ENCODE data around the gene SLC7A6.
A peak's percentile ranks its signal among the peaks of the same experiment; 100 is the strongest.

SLC7A6 gene

GRCh38 chr16:68310774-68311511 is 46.6 kb downstream of the SLC7A6 start, which contains the start of the genes PRMT7 and SLC7A6OS:
TSS of gene PRMT7 (plus strand) at chr16:68311019. CDS start at chr16:68315980, 4,961 bp downstream.
TSS of gene SLC7A6OS (minus strand) at chr16:68310946. CDS start at chr16:68310926, 20 bp downstream.
- peak; percentile 94 for DNase-seq

- no peak for DNase-seq
Observed at GRCh38 chr16:68313116-68313515, 48.8 kb downstream of the SLC7A6 start.

DNA sequence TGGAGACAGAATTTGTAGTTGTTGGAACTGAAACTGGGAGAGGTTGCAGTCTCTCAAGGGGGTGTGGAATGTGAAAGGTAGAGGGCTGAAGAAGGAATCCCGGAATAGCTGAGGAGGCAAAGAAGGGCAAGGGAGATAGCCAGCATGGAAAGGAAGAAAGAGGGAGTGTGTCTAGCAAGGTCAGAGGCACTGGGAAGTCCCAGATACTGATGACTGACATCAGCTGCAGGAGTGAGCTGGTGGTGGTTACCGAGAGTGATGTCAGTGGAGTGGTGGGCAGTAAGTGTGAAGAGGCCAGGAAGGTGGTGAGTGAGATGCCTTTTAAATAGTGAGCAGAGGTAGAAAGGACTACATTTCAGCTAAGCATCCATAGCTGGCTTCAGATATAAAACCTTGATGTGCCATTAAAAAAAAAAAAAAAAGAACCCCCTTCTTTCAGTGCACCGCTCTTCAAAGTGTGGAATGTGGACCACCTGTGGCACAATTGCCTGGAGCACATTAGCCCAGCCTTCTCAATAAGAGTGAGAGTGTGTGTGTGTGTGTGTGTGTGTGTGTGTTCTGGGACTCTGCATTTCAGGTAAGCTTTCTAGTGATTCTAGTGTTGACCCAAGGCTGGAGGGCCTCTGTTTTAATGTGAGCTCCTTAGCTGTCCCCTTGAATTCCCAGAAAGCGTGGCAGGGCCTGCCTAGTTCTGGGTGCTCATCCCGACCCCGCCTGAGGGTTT is 55.0 kb downstream of the SLC7A6 start:
- no peak for DNase-seq

DNA sequence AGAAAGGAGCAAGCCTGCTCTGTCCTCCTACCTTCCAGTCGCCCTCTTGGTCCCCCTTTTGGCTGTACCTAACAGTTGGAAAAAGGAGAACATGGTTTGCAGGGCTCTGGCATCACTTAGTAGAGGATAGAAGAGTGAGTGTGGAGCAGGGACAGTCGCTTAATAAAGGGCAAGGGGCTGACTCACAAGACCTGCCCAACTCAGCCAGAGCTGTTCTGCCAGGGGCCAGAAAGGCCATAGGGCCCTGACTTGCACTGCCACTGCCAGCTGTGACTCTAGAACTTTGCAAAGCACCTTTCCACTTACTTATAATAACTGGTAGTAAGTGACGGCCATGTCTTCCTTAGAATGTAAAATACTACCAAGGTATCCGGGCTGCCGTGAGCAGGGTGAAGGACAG is 60.0 kb downstream of the SLC7A6 start:
- no peak for DNase-seq

DNA sequence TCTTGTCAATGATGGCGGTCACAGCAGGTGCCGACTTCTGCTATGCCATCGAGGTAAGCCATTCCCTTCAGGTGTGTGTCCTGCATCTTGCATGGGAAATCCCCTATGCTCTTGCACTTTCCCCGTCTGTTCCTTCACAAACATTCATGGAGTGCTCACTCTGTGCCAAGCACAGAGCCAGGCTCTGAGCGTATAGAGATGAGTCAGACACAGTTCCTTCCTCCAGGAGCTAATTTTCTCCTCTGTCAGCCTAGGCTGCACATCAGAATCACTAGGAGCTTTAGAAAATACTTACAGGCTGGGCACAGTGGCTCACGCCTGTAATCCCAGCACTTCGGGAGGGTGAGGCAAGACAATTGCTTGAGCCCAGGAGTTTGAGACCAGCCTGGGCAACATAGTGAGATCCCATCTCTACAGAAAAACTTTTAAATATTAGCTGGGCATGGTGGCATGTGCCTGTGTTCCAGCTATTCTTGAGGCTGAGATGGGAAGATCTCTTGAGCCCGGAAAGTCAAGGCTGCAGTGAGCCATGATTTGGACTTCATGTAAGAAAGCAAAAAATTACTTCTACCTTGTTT is 60.5 kb downstream of the SLC7A6 start:
- DNase-seq, result no peak

DNA sequence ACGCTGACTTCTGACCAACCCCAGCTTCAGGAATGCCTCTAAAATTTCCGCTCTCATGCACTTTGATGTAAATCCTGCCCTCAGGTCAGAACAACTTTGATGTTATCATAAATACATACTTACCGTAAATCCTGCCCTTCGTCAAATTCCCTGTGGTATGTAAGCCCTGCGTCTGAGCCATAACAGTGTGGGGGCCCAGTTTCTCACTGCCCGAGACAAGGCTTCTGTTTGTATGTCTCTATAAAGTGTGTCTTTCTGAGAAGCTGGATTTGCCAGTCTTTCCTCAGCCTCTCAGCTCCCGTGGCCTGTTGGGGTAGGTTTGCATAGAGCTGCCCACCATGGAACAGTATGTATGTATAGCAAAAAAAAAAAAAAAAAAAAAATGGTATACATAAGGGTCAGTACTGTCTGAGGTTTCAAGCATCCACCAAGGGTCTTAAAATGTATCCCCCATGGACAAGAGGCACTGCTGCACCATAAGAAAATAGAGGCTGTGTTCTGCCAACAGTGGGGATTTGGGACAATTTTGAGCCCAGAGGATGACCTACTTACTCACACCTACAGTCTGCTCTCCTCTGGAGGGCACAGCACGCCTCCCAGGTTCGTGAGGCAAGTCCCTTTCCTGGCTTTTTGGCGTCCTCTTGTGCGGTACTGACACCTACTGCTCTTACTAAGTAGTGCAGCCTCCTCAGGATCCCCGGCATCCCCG is 64.0 kb downstream of the SLC7A6 start:
- peak; percentile 78 for DNase-seq

GRCh38 chr16:68328860-68329390 is 64.6 kb downstream of the SLC7A6 start:
- no peak for DNase-seq

DNA sequence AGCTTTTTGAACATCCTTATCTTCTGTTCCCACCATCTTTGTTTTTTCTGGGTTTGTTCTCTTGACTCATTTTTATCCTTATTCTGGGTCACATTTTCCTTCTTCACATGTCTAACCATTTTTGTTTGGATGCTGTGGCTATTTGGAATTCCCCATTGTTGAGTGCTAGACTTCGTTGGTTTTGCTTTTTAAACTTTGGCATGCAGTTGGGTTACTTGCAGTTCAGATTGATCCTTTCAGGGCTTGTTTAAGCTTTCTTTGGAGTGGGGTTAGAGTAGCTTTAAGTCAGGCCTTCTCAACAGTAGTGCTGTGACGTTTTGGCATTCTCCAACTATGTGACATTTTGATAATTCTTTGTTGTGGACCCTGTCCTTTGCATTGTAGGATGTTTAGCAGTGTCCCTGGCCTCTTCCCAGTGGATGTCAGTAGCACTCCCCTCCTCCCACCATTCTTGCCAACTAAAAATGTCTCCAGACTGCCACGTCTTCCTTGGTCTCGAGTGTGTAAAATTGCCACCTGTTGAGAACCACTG is 67.6 kb downstream of the SLC7A6 start:
- no peak for DNase-seq

DNA sequence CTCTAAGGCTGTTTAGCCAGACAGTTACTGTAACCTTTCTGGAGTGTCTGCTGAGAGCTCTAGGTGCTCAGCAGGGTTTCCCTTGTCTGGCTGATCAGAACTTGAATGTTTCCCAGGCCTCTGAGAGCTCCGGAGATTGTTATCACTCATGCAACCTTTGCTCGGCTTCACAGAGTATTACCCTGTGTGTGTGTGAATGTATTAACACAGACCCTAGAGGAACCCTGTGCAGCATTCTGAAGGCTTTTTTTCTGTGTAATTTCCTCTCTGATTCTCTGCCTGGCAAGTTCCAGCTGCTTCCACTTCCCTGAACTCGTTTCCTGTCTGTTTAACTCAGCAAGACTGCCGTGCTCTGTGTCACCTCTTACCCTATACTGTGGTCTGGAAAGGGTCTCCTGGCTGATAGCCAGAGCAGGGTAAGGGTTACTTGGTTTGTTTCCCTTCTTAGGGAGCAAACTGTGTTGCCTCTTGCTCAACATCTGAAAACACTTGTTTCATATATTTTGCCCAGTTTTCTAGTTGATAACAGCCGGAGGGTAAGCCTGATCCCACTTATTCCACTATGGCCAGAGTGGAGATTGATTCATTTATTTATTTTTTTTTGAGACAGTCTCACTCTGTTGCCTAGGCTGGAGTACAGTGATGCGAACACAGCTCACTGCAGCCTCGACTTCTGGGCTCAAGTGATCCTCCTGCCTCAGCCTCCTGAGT is 68.2 kb downstream of the SLC7A6 start:
- DNase-seq, result peak; percentile 72

GRCh38 chr16:68335175-68335574 is 70.8 kb downstream of the SLC7A6 start:
- DNase-seq, result no peak

DNA sequence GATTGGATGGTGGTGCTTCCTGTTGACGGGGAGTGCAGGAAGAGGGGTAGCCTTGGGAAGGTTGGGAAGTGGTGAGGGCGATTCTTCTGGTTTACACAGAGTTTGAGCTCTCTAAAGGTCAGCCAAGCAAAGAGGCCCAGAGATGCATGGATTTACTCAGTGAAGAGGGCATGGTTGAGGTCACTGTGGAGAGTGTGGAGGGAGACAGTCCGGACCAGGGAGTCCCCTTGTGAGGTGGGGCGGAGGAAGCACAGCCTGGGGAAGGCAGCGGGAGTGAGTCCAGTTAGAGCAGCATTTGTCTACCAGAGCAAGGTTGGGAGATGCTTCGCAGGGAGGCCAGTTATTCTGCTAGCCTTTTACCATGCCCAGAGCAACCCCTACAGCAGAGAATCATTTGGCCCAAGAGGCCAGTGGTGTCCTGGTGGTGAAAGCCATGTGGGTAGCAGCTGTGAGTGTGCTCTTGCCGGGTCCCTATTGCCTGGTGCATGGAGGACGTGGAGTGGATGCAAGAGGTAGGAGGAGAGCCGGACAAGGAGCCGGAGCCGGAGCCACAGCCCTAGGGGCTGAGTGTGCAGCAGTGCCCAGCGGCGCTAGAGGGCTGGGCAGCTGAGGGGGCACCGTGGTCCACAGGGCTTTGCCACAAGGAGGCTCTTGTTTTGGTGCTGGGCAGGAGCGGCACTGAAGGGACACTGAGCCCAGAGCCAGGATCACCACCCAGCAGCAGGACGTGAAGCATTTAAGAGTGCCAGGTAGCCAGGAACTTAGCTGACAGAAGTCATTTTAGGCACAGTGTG is 74.2 kb downstream of the SLC7A6 start:
- DNase-seq, result no peak

DNA sequence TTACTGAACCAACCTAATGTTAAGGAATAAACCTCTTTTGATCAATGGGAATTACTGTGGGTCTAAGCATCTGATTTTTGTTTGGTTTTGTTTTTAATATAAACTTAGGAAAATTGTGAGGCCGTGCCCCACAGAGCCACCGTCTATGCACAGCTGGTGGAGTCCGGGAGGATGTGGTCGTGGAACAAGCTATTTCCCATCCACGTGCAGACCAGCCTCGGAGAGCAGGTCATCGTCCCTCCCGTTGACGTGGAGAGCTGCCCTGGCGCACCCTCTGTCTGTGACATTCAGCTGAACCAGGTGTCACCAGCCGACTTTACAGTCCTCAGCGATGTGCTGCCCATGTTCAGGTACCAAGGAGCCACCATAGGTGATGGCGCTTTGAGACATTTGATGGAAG is 74.9 kb downstream of the SLC7A6 start:
- DNase-seq, result no peak

- no peak for DNase-seq
Observed at GRCh38 chr16:68342620-68343019, 78.3 kb downstream of the SLC7A6 start.

DNA sequence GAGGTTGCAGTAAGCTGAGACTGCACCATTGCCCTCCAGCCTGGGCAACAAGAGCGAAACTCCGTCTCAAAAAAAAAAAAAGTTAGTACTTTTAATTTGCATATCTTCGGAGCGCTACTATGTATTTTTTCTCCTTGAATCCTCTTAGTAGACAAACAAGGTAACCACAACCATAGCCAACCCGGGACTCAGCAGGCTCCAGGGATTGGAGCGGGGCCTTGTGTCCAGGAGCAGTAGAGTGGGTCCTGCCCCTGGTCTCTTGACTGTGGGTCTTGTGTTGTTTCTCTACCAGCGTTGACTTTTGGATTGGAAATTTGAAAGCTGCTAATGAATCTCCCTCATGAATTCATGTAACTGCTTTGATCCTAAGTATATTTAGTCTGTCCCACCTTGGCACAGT is 78.8 kb downstream of the SLC7A6 start:
- no peak for DNase-seq

DNA sequence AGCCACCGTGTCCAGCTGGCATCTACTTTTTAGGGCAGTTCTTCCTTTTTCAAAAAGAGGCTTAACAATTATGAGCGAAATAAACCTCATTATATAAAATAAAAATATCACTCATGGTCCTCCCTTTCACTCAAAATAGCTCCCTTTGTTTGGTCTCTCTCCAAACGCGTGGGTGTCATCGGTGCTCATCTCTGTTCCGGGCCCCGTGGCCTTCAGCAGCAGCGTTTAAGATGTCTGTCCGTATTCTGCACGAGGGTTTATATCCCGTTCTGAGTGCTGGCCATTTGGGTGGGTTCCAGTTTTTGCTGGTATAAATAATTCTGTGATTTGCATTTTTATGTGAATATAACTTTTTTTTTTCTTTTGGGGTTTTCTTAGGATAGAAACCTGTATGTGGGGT is 79.9 kb downstream of the SLC7A6 start:
- DNase-seq, result no peak

DNA sequence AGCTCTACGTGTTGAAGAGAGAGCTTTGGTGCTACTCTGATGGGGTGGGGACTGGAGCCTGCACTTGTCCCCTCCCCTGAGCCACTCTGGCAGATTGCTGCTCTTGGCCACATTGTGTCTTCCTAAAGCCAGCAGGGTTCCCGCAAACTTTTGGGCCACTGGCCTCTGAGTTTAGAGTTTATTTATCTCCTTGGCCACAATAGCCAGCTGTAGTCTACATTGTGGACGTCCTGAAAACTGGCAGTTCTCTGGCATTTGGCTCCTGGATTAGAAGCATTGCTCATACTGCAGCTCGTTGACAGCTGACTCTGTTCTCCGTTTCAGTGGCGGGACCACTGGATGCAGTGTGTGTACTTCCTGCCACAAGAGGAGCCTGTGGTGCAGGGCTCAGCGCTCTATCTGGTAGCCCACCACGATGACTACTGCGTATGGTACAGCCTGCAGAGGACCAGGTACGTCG is 81.1 kb downstream of the SLC7A6 start:
- no peak for DNase-seq

- no peak for DNase-seq
Observed at GRCh38 chr16:68345958-68346635, 81.8 kb downstream of the SLC7A6 start.

DNA sequence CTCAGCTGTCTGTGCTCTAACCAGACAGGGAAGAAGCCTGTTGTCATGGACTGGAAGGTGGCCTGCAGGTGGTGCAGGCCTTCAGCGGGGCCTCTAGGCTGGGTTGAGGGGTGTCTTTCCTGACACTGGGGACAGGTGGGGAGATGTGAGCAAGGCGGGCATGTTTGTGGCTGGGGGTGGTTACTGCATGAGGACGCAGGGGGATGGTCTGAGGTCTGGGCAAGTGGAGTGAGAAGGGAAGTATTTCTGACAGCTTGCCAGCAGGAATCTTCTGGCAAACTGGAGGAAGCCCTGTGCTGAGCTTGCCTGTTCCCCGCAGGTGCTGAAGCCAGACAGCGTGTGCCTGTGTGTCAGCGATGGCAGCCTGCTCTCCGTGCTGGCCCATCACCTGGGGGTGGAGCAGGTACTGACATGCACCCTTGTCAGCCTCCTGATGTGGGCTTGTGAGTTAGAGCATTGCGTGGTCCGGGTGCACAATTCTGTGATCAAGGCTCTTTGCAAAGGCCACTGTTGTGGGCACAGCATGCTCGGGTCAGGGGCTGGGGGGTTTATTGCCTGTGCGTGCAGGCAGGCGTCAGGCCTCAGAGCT is 82.7 kb downstream of the SLC7A6 start:
- no peak for DNase-seq

DNA sequence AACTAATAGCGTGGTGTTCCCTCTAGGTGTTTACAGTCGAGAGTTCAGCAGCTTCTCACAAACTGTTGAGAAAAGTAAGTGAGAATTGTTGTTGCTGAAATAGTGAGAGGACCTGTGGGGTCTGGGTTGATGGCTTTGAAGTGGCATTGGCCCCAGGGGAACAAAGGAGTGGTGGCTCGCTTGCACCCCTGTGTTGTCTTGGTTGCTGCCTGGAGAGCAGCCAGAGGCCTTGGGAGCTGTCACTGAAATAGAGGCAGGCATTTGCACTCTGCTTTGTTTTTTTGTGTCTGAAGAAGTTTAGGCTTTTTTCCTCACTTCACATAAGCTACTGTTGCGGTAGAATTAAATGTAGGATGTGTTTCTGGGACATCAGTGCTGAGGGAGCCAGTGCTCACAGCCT is 83.3 kb downstream of the SLC7A6 start:
- no peak for DNase-seq
